CD4-positive, alpha-beta T cell treated with Interleukin-10 for 1 hour (primary cell): ENCODE data around the gene PRR12.
"Not testable (repeated sequence)": the region's sequence is repeated elsewhere in the genome, so short reads cannot be mapped to it uniquely, and the experiment has no call there.

Source experiments
- DNase-seq: peaks from one replicate; pipeline ENCODE4 v3.0.0-alpha.2; 2020

Gene PRR12

GRCh38 chr19:49624967-49625910 lies 34.3 kb downstream of the PRR12 start:
- no peak for DNase-seq

- DNase-seq = no peak
Observed at GRCh38 chr19:49626226-49626625, 35.2 kb downstream of the PRR12 start.

- DNase-seq = no peak
Observed at GRCh38 chr19:49629659-49630058, 38.7 kb downstream of the PRR12 start.

GRCh38 chr19:49631014-49631588 lies 40.1 kb downstream of the PRR12 start:
- no peak for DNase-seq

DNA sequence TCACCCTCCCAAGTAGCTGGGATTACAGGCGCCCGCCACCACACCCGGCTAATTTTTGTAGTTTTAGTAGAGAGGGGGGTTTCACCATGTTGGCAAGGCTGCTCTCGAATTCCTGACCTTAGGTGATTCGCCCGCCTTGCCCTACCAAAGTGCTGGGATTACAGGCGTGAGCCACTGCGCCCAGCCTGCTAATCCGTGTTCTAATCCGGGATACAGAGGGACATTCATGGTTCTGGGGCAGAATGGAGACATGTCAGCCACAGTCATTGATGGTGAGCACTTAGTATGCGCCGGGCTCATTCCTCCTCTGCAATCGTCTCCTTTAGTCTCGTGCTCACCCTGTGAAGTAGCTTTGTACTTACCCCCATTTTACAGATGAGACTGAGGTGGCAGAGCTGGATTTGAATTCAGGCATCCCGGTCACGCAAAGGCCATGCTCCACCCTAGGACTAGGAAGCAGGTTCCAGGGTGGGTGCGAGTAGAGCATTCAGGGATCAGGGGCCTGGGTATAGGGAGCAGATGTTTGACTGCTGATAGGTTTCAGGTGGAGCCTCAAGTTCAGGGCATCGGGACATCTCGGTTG lies 40.7 kb downstream of the PRR12 start:
- no peak for DNase-seq

- no peak for DNase-seq
Observed at GRCh38 chr19:49632576-49632975, 41.6 kb downstream of the PRR12 start.

GRCh38 chr19:49633273-49633672 lies 42.3 kb downstream of the PRR12 start:
- not testable (repeated sequence) for DNase-seq

- DNase-seq = no peak
Observed at GRCh38 chr19:49635530-49636232, 44.7 kb downstream of the PRR12 start.

DNA sequence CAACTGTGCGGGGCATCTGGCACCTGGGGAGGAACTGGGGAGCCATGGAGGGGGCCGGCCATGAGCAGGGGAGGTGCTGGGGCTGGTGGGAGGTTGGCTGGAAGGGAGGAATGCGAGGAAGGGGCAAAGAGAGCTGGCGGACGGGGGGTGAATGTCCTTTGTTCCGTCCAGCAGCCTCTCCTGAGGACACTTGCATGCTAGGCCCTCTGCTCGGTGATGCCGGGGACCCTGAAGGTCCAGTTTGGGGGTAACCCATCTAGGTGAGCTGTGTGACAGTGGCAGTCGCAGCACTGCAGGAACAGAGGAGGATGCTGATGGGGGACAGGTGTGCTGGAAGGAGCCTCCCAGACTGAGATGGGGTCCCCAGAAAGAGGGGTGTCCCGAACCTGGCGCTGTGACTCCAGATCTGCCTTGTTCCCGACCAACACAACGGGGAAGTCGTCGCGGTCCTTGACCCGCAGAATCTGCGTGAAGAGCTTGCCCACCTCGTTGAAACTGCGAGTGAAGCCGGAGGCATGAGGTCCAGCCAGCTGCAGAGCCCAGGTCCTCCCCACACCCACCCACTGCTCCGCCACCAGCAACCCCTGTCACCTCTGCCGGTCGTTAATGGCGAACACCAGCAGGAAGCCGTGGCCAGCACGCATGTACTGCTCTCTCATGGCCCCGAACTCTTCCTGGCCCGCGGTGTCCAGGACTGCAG lies 45.4 kb downstream of the PRR12 start:
- DNase-seq = no peak

DNA sequence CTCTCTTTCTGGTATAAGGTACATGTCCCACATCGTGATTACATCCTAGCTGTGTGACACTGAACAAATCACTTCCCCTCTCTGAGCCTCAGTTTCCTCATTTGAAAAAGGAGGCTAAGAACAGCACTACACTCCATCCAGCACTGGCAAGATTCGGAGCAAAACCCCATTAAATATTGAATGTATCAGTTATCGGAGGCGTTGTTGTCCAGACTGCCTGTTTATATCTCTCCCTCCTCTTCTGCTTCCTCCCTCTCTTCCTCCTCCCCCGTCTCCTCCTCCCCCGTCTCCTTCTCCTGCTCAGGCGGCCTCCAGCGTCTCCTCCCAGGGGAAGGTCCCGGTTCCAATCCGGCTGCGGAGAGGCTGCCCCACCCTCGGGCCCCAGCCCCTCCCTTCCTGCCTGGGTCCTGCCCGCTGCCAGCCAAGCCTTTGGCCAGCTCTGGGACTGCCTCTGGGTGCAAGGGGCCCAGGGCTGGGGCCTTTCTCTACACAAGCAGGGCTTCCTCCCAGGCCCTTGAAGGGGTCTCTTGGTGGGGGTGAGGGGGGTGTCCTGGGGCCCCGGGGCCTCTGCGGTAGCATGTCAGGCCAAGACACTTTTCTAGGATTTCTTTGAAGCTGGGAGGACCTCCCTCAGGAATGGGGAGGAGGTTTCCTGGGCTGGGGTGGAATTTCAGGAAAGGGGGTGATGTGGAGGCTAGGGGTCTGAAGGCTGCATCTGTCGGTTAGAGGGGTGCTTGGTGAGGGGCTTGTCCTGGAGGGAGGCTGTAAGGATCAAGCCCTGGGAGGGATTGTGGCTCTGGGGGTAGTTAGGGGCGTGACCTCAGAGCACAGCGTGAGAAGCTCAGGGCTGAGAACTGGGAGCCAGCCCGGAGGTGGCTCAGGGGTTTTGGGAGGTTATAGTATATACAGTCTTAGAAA lies 47.1 kb downstream of the PRR12 start:
- no peak for DNase-seq

DNA sequence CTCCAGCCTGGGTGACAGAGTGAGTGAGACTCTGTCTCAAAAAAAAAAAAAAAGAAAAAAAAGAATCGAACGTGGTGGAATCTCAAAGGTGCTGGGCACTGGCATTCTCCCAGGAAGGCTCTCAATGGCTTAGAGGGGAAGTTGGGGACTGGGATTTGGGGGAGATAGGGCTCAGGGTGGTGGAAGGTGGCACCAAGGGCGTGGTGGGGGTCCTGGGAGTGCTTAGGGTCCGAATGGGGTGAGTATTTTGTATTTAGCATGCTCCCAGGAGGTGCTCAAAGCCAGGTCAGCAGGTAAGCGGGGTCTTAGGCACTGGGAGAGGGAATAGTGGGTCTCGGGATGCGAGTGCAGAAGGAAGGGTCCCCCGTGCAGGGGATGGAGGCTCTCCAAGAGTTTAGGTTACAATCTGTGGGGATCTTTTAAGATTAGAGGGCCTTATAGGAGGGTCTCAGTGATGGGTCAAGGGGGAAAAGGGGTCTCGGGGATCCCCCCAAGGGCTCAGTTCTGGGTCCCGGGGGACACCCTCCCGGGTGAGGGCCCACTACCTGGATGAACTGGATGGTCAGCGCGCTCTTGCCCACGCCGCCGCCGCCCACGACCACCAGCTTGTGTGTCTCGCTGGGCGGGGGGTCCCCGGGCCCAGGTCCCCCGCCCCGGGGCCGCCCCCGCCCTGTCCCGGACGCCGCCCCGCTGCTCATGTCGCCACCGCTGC lies 48.6 kb downstream of the PRR12 start:
- DNase-seq = peak; percentile 13

DNA sequence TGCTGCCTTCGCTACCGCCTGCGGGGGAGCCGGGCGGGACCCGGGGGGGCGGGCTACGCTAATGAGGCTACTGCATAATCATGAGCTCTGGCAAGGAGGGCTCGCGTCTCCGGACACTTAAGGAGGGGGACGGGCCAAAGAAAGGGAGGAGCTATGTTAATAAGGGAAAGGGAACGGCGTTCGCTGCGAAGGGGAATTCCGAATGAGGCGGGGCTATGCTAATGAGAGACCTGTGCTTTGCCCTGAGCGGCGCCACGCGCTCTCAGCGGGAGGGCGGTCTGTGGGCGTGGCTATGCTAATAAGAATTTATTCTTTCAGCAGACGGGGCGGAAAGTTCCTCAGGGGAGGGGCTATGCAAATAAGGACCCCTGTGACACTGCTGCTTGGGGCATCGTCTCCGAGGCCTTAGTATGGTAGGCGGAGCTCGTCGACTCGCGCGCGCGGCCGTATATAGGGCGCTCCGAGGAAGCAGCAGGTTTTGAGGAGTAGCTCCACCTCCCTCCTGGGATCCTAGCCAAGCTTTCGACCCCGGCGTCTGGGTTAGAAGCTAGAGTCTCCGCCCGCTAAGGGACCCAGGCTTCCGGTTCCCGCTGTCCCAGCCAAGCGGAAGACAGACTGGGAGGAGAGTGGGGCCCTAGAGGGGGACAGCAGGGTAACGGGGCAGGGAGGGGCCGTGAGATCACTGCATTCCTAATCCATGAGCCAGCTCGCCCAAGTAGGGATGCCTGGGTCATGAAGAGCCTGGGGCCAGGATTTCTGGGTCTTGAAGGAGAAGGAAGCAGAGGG lies 49.3 kb downstream of the PRR12 start, which contains the start of gene RRAS:
TSS of gene RRAS (minus strand) at position 31 of the 786 bp plus-strand sequence. CDS start 45 bp downstream, outside the sequence.
- DNase-seq = peak; percentile 100

- peak; percentile 100 for DNase-seq
Observed at GRCh38 chr19:49641688-49642491, 50.9 kb downstream of the PRR12 start, which contains the start of gene SCAF1. Gene SCAF1 (plus strand): TSS chr19:49642209. CDS start chr19:49645027, 2,818 bp downstream.

GRCh38 chr19:49642492-49643035 lies 51.6 kb downstream of the PRR12 start:
- DNase-seq = no peak

GRCh38 chr19:49643466-49643865 lies 52.5 kb downstream of the PRR12 start:
- DNase-seq = no peak

DNA sequence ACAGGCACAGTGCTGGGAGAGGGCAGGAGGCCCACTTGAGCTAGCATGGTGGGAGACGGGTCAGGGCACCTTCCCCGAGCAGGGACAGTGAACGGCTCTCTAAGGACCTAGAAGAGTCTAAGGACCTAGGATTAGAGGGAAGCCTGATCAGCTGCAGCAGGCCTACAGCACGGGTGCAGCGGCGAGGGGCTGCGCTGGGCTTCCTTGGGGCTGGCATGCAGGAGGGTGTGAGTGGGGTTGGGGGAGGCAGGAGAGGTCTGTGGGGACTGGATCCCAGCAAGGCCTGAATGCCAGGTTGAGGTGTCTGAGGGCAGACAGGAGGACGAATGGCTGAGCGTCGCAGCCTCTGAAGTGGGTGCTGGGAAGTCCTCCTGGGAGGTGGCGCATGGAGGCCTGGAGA lies 54.6 kb downstream of the PRR12 start:
- DNase-seq = no peak

- DNase-seq = no peak
Observed at GRCh38 chr19:49645995-49646394, 55.0 kb downstream of the PRR12 start.

DNA sequence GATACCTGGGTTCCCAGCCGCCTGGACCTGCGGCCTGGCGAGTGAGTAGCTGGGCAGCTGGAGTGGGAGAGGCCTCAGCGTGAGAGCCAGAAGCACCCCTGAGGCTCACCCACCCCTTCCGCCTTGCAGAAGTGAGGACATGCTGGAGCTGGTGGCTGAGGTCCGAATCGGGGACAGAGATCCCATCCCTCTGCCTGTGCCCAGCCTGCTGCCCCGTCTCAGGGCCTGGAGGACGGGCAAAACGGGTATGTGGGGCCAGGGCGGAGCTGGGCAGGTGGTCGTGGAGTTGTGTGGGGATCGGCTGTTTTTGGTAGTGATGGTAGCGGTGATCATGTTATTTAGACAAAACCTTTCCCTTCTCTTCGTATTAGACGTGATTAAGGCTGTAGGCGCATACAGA lies 55.6 kb downstream of the PRR12 start:
- no peak for DNase-seq
